Daoy (cell line): ENCODE data around the gene KDM3B. TPM values are rescaled to one million over a fixed set of nuclear protein-coding genes. Genes with fewer than 3 reads are reported as not detected.
"Not testable (repeated sequence)": the region's sequence is repeated elsewhere in the genome, so short reads cannot be mapped to it uniquely, and the experiment has no call there.

Source experiments
- DNase-seq: peaks from one replicate; pipeline ENCODE4 v3.0.0-alpha.2; 2015; ENCODE audit warnings: low read depth
- total RNA-seq: library from RNA; depleted of rRNA; stranded (reverse); fragments of >200 nt; shearing (Covaris generic); gene quantifications from 2 replicates; pipeline ENCODE4 v1.2.3, GENCODE V29; 2014

Gene KDM3B
- total RNA-seq, 1 experiment from 2014 or later = 34.9 TPM

DNA sequence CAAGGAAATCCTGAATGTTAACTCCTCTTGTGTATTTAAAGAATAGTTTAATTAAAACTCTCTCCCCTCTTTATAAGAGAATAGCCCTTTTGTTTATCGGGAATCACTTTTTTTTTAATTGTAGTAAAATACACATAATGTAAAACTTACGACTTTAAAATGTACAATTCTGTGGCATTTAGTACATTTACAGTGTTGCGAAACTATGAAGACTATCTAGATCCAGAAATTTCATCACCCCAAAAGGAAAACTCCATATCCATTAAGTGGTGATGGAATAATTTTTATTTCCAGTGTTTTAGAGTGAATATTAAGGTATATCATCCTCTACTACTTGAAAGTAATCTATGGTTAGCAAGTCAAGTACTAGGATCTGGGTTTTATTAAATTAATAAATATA lies 36.8 kb downstream of the KDM3B start:
- DNase-seq = no peak

DNA sequence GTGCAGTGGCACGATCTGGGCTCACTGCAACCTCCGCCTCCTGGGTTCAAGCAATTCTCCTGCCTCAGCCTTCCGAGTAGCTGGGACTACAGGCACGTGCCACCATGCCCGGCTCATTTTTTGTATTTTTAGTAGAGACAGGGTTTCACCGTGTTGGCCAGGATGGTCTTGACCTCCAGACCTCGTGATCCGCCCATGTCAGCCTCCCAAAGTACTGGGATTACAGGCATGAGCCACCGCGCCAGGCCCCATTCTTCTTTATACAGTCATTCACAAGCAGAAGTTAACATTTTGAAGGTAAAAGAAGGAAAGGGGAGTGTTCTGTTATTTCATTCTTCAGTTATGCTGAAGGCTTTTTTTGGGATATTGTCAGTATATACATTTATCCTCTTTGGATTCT lies 37.4 kb downstream of the KDM3B start:
- not testable (repeated sequence) for DNase-seq

DNA sequence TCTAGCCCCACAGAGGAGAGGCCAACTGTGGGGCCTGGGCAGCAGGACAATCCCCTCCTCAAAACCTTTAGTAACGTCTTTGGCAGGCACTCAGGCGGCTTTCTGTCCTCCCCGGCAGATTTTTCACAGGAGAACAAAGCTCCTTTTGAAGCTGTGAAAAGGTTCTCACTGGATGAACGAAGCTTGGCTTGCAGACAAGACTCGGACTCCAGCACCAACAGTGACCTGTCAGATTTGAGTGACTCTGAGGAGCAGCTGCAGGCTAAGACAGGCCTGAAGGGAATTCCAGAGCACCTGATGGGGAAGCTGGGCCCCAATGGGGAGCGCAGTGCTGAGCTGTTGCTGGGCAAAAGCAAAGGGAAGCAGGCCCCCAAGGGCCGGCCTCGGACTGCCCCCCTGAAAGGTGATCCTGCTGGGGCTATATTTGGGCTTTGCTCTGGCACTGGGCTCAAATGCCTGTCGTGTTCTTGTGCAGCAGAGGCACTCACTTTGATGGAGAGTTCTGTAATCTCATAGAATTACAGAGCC lies 39.4 kb downstream of the KDM3B start:
- DNase-seq = no peak

DNA sequence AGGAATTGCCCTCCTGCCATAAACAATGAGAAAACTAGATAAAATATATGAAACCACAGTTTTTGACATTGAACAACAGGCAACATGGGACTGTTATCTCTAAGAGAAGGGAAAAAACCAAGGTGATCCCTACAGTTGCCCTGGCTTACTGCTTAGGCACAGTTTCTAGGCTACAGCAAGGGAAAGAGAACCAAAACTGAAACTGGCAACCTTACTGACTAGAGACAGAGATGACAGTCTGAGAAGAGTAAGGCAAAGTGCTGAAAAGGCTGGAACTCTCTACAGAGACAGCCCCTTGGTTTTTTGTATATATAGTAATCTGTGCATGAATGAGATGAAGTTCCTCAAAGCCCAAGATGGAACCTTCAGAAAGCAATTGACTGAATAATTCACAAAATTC lies 50.2 kb downstream of the KDM3B start:
- no peak for DNase-seq

DNA sequence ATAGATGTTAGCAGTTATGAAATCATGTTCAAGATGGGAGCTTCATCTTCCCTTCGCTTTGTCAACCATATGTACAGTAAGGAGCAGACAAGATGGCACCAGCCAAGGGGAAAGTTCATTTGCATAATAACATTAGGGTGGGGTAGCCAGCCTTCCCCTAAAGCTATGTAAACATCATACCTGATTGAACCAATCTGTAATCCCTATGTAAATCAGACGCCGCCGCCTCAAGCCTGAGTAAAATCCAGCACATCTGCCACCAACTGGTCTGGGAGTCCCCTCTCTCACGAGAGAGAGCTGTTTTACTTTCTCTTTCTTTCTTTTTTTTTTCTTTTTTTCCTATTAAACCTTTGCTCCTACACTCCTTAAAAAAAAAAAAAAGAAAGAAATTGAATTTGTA lies 55.5 kb downstream of the KDM3B start:
- DNase-seq = peak; percentile 11

DNA sequence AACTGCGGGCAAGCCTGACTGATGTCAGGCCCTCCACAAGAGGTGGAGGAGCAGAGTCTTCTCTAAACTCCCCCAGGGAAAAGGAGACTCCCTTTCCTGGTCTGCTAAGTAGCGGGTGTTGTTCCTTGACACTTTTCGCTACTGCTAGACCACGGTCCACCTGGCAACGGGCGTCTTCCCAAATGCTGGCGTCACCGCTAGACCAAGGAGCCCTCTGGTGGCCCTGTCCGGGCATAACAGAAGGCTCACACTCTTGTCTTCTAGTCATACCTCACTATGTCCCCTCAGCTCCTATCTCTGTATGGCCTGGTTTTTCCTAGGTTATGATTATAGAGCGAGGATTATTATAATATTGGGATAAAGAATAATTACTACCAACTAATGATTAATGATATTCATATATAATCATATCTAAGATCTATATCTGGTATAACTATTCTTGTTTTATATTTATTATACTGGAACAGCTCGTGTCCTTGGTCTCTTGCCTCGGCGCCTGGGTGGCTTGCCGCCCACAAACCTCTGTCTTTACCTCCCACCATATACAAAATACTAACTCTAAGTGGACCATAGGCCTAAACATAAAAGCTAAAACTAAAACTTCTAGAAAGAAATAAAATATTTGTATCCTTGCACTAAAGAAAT lies 58.6 kb downstream of the KDM3B start:
- peak; percentile 45 for DNase-seq

DNA sequence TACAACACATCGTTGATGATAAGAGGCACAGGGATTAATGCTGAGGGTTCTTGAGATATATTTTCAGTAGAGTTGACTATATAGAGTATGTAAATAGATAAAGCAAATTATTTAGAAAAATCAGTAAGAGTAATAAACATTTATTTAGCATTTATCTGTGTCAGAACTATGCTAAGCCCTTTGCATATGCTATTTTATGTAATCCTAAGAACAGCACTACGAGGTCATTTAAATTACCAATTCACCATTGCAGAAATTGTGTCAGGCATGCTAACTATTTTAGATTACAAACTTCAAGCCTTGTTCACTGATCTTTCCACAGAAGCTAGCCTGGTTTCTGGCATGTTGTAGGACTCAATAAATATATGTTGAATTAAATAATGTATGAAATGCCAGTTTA lies 66.0 kb downstream of the KDM3B start:
- DNase-seq = no peak

DNA sequence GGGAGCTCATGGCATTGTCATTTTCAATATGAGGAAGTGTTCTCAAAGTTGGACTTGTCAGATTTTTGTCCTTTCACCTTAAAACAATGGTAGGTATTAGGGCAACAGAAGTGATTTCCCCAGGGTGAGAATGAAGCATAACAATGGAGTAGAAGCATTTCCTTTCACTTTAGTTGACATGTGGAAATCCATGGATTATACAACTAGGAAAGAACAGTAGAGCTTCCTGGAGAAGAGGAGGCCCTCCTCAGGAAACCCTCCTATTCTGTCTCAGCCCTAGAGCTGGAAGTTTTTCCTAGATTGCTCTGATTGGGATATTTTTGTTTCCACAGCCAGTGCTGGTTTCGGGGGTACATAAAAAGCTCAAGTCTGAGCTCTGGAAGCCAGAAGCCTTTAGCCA lies 72.6 kb downstream of the KDM3B start:
- no peak for DNase-seq

DNA sequence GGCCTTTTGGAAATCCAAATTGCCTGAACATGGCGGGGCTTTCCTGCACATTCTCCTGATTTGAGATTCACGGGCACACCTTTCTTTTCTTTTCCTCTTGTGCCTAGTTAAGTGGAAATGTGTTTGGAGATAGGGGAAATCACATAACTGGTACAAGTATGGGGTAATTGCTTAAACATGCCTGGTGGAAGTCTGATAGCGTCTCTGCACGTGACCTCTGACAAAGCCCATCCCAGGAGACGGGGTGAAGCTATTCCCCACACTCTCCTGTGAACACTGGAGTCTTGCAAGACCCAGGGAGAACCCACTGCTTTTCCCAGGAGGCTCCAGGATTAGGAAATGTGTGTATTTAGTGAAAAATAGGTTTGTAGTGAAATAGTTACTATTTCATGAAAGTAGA lies 83.5 kb downstream of the KDM3B start:
- no peak for DNase-seq

DNA sequence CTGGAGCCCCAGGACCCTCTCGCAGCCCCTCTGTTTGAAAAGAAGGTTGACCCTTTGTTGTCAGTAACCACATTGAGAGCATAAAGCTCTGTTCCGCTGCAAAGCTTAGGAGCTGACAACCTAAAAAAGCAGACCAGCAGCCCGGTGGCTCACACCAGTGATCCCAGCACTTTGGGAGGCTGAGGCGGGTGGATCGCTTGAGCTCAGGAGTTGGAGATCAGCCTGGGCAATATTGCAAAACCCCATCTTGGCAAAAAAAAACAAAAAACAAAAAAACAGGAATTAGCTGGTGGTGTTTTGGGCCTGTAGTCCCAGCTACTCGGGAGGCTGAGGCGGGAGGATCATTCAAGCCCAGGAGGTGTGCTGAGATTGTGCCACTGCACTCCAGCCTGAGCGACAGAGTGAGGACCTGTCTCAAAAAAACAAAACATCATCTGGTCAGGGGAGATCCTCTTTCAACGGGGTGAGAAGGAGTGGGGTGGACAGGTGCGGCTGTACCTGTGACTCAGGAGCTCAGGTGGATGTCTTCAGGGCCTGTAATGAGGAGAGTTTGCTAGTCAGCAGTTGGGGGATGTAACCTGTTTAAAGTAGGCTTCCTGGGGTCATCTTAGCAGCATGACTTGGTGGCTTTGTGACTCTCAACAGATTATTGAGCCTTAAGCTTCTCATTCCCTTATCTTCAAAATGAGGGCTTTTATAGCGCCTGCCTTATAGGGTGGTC lies 85.7 kb downstream of the KDM3B start:
- no peak for DNase-seq

DNA sequence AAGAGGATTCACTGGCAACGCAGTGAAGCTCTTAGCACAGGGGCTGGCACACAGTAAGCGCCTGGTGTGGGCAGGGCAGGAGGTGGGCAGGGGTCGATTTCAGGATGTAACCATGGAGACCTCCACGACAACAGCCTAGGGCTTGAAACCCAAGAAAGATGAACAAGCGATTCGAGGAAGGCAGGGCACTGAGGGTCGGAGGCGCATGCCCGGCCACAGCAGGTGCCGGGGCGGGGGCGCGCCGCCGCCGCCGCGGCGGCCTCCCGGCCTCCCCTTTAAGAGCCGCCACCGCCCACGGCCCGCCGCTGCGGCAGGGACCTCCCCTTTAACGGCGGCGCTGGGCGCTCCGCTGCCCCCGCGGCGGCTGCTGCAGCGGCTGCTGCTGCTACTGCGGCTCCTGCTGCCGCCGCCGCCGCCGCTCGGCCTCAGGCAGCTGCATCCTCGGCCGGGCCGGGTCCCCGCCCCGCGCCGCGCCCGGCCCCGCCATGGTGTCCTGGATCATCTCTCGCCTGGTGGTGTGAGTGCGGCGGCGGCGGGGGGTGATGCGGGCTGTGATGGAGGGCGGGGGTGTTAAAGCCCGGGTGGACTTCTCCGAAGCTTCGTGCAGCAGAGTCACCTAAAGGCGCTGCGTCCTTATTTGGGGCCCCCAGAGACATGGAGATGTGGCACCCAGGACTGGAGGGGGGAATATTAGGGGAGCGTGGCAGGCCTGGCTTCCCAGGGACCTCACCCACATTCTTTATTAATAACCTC lies 86.4 kb downstream of the KDM3B start, which contains the start of gene REEP2:
REEP2 (plus strand) TSS at position 334 of the 753 bp plus-strand sequence; CDS start at position 486, 152 bp downstream.
- peak; percentile 64 for DNase-seq

DNA sequence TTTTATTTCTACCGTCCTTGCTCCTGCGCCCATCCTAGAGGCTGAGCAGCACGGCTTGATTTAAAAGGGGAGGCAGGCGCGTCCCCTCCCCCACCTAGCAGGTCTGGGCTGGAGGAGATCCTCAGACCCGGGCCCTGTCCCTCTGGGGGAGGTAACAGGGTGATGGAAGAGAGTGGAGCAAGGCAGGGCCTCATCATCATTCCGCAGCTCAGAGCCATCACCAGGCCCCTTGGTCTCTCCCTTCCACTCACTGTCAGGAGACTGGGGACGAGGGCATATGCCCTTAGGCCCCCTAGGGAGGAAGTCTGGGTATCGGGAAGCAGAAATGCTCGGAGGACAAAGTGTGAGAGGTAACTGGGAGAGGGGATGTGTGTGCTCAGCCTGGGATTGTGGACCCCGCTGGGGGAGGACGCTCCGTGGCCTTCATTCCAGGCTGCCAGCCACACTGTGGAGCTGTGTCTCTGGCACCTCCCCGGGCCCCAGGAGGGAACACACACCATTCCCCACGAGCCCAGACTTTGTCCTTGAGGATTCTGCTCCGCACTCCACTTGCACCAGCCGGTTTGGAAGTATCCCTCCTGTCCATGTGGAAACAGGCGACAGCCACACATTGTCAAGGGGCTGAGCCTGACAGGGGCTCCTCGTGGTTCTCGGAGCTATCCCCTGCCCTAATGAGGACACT lies 87.1 kb downstream of the KDM3B start:
- DNase-seq = no peak

DNA sequence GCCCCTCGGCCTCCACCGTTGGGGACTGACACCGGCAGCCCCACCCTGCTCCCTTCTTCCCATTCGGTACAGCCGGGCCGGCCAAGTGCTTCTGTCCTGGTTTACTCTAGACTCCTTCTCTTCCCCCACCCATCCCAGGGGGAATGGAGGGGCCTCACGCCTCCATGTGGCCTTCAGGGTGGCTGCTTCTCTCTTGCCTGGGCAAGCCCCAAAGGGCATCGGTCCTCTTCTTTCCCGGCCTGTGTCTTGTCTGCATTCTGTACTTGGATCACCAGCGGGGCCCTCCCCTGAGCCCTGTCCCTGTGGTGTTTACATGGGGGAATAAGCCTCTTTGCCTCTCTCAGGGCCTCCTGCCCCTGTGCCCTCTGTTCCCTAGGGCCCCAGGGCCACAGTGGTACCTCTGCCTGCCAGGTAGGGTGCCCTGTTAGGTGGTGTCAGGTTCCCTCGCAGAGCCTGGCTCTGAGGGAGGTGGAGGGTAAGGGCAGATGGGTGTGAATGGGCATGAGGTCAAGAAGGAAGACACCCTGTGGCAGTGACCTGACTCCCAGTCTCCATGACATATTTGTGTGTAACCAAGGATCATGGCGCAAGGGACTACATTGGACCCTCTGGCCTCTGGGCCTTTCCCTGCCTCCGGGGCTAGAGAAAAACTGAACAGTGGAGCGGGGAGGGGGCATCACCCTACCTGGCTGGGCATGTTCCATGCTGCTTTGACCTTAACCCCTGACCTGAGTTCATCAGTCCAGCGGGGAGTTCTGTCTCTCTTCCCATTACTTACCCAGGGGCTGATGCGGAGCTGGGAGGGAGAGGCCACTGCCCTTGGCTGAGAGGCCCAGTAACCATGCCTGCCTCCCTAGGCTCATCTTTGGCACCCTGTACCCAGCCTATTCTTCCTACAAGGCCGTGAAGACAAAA lies 87.9 kb downstream of the KDM3B start:
- DNase-seq = no peak

DNA sequence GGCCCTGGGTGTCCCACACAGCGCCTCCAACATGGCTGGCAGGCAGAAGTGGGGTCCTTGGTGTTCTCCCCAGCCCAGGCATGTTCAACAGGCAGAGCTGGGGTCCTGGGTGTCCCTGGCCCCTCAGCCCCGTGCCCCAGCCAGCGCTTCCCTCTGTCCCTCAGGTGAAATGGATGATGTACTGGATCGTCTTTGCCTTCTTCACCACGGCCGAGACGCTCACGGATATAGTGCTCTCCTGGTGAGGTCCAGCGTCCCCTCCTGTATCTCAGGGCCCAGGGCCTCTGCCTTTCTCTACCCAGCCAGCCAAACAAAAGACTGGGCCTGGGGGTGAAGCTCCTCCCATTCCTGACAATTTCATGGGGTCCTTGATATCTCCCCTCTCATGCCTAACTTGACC lies 88.7 kb downstream of the KDM3B start:
- DNase-seq = no peak

DNA sequence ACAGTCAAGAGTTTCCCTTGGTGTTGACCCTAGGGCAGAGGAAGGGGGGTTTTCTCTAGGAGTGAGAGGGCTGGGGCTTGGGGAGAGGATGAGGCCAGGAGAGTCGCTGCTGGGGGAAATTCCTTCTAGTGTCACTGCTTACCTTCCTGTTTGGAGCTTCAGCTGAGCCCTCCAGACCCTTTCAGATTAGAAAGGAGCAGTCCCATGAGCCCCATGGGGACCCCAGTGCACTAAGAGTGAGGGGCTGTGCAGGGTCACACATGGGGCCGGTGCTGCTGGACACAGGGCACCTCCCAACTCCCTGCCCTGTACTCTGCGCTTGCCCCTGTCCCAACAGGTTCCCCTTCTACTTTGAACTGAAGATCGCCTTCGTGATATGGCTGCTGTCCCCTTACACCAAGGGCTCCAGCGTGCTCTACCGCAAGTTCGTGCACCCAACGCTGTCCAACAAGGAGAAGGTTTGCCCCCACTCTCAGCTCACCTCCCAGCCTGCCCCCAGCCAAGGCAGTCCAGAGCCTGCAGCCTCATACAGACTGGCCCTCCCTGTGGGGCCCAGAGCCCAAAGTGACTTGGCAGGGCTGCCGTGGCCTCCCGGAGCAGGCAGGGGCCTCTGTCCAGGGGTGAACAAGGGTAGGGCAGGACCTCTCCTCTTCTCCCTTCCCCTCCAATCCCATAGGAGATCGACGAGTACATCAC lies 91.7 kb downstream of the KDM3B start:
- no peak for DNase-seq

DNA sequence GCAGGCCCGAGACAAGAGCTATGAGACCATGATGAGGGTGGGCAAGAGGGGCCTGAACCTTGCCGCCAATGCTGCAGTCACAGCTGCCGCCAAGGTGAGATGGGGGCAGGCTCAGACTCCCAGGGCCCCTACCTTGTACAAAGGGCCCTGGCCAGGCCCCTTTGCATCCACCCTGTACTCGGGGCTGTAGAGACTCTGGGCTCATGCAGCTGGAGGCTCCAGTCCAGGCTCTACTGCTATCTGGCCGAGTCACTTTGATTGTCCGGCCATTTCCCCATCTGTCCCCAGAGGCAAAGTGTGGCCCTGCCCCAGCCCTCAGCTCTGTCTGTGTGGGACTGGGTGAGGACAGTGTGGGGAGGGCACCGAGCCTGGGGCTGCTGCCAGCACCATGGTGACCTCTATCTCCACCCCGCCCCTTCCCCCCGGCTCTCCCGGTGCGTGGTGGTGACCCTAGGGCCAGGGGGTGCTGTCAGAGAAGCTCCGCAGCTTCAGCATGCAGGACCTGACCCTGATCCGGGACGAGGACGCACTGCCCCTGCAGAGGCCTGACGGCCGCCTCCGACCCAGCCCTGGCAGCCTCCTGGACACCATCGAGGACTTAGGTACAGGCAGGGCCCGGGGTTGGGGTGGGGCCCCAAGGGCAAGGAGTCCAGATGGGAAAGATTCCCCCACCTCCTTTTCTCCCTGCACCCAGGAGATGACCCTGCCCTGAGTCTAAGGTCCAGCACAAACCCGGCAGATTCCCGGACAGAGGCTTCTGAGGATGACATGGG lies 92.5 kb downstream of the KDM3B start:
- DNase-seq = no peak

DNA sequence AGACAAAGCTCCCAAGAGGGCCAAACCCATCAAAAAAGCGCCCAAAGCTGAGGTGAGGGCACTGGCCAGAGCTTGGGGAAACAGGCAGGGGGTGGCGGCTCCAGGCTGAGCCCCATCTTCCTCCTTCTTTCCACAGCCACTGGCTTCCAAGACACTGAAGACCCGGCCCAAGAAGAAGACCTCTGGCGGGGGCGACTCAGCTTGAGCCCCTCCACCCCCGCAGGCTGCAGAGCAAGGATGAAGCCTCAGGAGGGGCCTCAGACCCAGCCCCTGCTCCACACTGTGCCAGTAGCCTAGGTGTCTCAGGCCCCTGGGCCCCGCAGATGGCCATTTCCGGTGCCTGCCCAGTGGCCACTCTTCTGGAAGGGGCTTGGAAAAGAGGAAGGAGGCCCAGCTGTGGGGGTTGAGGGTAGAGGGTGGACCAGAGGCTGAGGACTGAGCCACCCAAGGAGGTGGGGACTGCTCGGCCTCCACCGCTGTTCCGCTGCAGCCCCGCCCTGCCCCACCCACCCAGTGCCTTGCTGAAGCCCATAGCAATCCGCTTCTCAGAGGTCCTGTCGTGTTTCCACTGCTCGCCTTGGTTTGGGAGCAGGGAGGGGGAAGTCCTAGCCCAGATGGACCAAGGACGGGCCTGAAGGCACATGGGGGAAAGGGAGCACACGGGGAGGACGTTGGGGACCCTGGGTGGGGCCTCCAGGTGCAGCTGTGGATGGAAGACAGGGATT lies 93.2 kb downstream of the KDM3B start:
- DNase-seq = no peak

DNA sequence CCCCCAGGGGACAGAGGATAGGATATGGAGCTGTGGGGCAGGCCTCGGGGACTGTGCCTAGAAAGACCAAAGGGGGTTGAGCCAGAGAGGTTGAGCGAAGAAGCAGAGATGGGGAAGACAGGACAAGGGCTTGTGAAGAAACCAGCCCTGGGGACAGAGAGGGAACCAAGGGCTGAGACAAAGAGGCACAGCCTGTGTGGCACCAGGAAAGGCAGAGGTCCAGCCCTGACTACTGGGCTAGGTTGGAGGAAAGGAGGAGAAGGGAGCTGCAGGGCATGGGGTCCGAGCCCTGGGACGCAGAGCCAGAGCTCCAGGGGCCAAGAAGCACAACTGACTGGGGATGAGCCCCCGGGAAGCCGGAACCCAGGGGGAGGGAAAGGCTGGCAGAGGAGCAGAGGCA lies 95.6 kb downstream of the KDM3B start:
- DNase-seq = peak; percentile 1
